Stomach smooth muscle (tissue), 2 donors: ENCODE data around the gene CNNM3.

Source experiments
- H3K27ac ChIP-seq: one replicate; pipeline ENCODE4 v1.7.0; 2013; ENCODE audit warnings: mild to moderate bottlenecking, low read length, inconsistent platforms
- H3K27me3 ChIP-seq, 2 donors: one replicate each; pipeline ENCODE4 v1.7.0; 2013; ENCODE audit warnings: low read length in 2 of 2; ENCODE audit not compliant: insufficient read depth in 2 of 2, control insufficient read depth in 1 of 2
- H3K36me3 ChIP-seq, 2 donors: one replicate each; pipeline ENCODE4 v1.7.0; 2013; ENCODE audit warnings: low read length in 2 of 2; ENCODE audit not compliant: control insufficient read depth in 2 of 2, insufficient read depth in 2 of 2
- H3K4me1 ChIP-seq: one replicate; pipeline ENCODE4 v1.7.0; 2013; ENCODE audit warnings: low read length; ENCODE audit not compliant: control insufficient read depth, insufficient read depth
- H3K4me3 ChIP-seq, 2 donors: one replicate each; pipeline ENCODE4 v1.7.0; 2013; ENCODE audit warnings: low read length in 2 of 2
- H3K9ac ChIP-seq, 2 donors: one replicate each; pipeline ENCODE4 v1.7.0; 2013; ENCODE audit warnings: low read length in 2 of 2, mild to moderate bottlenecking in 1 of 2
- H3K9me3 ChIP-seq, 2 donors: one replicate each; pipeline ENCODE4 v1.7.0; 2013; ENCODE audit warnings: low read length in 2 of 2; ENCODE audit not compliant: control insufficient read depth in 2 of 2
- donor health status: healthy.
- donor health status: Pancreatic carcinoma.

The CNNM3 gene

GRCh38 chr2:96816127-96816835 lies at the start of gene CNNM3:
Gene CNNM3, plus strand, starts transcription at chr2:96816268. Its CDS starts 10 bp downstream, at chr2:96816278.
- Histone ChIP-seq H3K4me3 (peak within 1 kb of the TSS; percentile 73 to 87), H3K27ac (peak within 1 kb of the TSS; percentile 69), H3K9ac (peak within 1 kb of the TSS; percentile 58 to 69), H3K9me3 (no peaks in the 10 kb centered on the region), H3K36me3 (peaks cover 0 to 5% of the 10 kb centered on the region in 2 donors), H3K4me1 (peaks cover 48% of the 10 kb centered on the region), H3K27me3 (no peaks in the 10 kb centered on the region)

- Histone ChIP-seq H3K4me3 (no peak overlapping the region), H3K27ac (no peak overlapping the region), H3K36me3 (peaks cover 0 to 4% of the 10 kb centered on the region in 2 donors), H3K4me1 (peaks cover 23% of the 10 kb centered on the region), H3K9ac (no peak overlapping the region), H3K9me3 (no peaks in the 10 kb centered on the region), H3K27me3 (no peaks in the 10 kb centered on the region)
Measured at GRCh38 chr2:96767135-96767871, 48.8 kb upstream of the CNNM3 start.

GRCh38 chr2:96768083-96768561 lies 47.9 kb upstream of the CNNM3 start:
- no peaks in the 10 kb centered on the region for H3K27me3 ChIP-seq
- H3K27ac ChIP-seq: no peak overlapping the region
- H3K4me1 ChIP-seq: peaks cover 15% of the 10 kb centered on the region
- no peaks in the 10 kb centered on the region for H3K9me3 ChIP-seq
- no peak overlapping the region for H3K9ac ChIP-seq
- H3K36me3 ChIP-seq: peaks cover 0 to 4% of the 10 kb centered on the region in 2 donors
- H3K4me3 ChIP-seq: no peak overlapping the region

GRCh38 chr2:96769814-96770213 lies 46.3 kb upstream of the CNNM3 start:
- H3K36me3 ChIP-seq: peaks cover 0 to 4% of the 10 kb centered on the region in 2 donors
- peaks cover 3% of the 10 kb centered on the region for H3K4me1 ChIP-seq
- H3K9me3 ChIP-seq: no peaks in the 10 kb centered on the region
- no peak overlapping the region for H3K9ac ChIP-seq
- H3K27ac ChIP-seq: no peak overlapping the region
- no peaks in the 10 kb centered on the region for H3K27me3 ChIP-seq
- H3K4me3 ChIP-seq: no peak overlapping the region

- H3K4me1 ChIP-seq: peaks cover 3% of the 10 kb centered on the region
- no peaks in the 10 kb centered on the region for H3K27me3 ChIP-seq
- no peak overlapping the region for H3K4me3 ChIP-seq
- H3K9ac ChIP-seq: no peak overlapping the region
- no peak overlapping the region for H3K27ac ChIP-seq
- H3K36me3 ChIP-seq: peaks cover 0 to 4% of the 10 kb centered on the region in 2 donors
- no peaks in the 10 kb centered on the region for H3K9me3 ChIP-seq
Measured at GRCh38 chr2:96770442-96771202, 45.4 kb upstream of the CNNM3 start.

- no peak overlapping the region for H3K9ac ChIP-seq
- H3K9me3 ChIP-seq: no peaks in the 10 kb centered on the region
- H3K4me1 ChIP-seq: peaks cover 3% of the 10 kb centered on the region
- H3K27ac ChIP-seq: no peak overlapping the region
- no peak overlapping the region for H3K4me3 ChIP-seq
- peaks cover 0 to 2% of the 10 kb centered on the region in 2 donors for H3K36me3 ChIP-seq
- no peaks in the 10 kb centered on the region for H3K27me3 ChIP-seq
Measured at GRCh38 chr2:96771796-96772618, 44.1 kb upstream of the CNNM3 start.

GRCh38 chr2:96772903-96773671 lies 43.0 kb upstream of the CNNM3 start:
- H3K27ac ChIP-seq: no peak overlapping the region
- H3K27me3 ChIP-seq: no peaks in the 10 kb centered on the region
- H3K36me3 ChIP-seq: peaks cover 0 to 2% of the 10 kb centered on the region in 2 donors
- no peak overlapping the region for H3K4me3 ChIP-seq
- H3K9ac ChIP-seq: no peak overlapping the region
- no peaks in the 10 kb centered on the region for H3K9me3 ChIP-seq
- peaks cover 3% of the 10 kb centered on the region for H3K4me1 ChIP-seq

GRCh38 chr2:96773922-96774321 lies 42.1 kb upstream of the CNNM3 start:
- no peak overlapping the region for H3K9ac ChIP-seq

GRCh38 chr2:96775160-96775559 lies 40.9 kb upstream of the CNNM3 start:
- Histone ChIP-seq H3K27me3 (no peaks in the 10 kb centered on the region), H3K27ac (no peak overlapping the region), H3K9me3 (no peaks in the 10 kb centered on the region), H3K36me3 (peaks cover 0 to 2% of the 10 kb centered on the region in 2 donors), H3K9ac (no peak overlapping the region), H3K4me3 (no peak overlapping the region), H3K4me1 (peaks cover 3% of the 10 kb centered on the region)

More at GRCh38 chr2:96773922-96774321, 42.1 kb upstream of the CNNM3 start:
- H3K27ac ChIP-seq: no peak overlapping the region
- no peaks in the 10 kb centered on the region for H3K9me3 ChIP-seq
- peaks cover 0 to 2% of the 10 kb centered on the region in 2 donors for H3K36me3 ChIP-seq
- H3K4me1 ChIP-seq: peaks cover 3% of the 10 kb centered on the region
- H3K27me3 ChIP-seq: no peaks in the 10 kb centered on the region
- H3K4me3 ChIP-seq: no peak overlapping the region
